ENCODE results near the gene SLC25A38. TPM values are rescaled to one million over a fixed set of nuclear protein-coding genes. Genes with fewer than 3 reads are reported as not detected.
"Not testable (repeated sequence)": the region's sequence is repeated elsewhere in the genome, so short reads cannot be mapped to it uniquely, and the experiment has no call there.

The SLC25A38 gene
- total and polyA plus RNA-seq, 3 donors from 2014 or later: 41.8 to 52.9 (median 46.1) TPM

GRCh38 chr3:39358333-39358732 lies 24.8 kb upstream of the SLC25A38 start:
- no peak for TF ChIP-seq CTCF (IDR thresholded peaks at IDR 0.05)
- TF ChIP-seq POLR2A (IDR thresholded peaks at IDR 0.05): no peak
- intact Hi-C loops (cut with DNase I; ENCODE audit: low total_unique reads): no loop called here
- Histone ChIP-seq H3K27ac (no peak overlapping the region), H3K27me3 (no peaks in the 10 kb centered on the region), H3K9me3 (no peaks in the 10 kb centered on the region), H3K36me3 (ENCODE audit: low read depth, missing control alignments) (no peaks in the 10 kb centered on the region), H3K4me3 (no peak overlapping the region), H3K4me1 (no peaks in the 10 kb centered on the region)
- 86 to 89% methylated on average over 3 of the region's 3 CpGs for WGBS, 2 donors
- DNase-seq: no peak

GRCh38 chr3:39361252-39361927 lies 21.8 kb upstream of the SLC25A38 start:
- Histone ChIP-seq H3K9me3 (no peaks in the 10 kb centered on the region), H3K4me1 (no peaks in the 10 kb centered on the region), H3K4me3 (no peak overlapping the region), H3K36me3 (ENCODE audit: low read depth, missing control alignments) (no peaks in the 10 kb centered on the region), H3K27ac (no peak overlapping the region), H3K27me3 (no peaks in the 10 kb centered on the region)
- DNase-seq: no peak
- 74 to 89% methylated on average over 6 to 8 of the region's 8 CpGs for WGBS, 2 donors
- TF ChIP-seq POLR2A (IDR thresholded peaks at IDR 0.05) (no peak), CTCF (IDR thresholded peaks at IDR 0.05) (no peak)
- intact Hi-C loops (cut with DNase I; ENCODE audit: low total_unique reads): no loop called here

- H3K27ac ChIP-seq: no peak overlapping the region
- no peaks in the 10 kb centered on the region for H3K4me1 ChIP-seq
- H3K27me3 ChIP-seq: no peaks in the 10 kb centered on the region
- 29 to 42% methylated on average over 1 to 3 of the region's 3 CpGs for WGBS, 2 donors
- H3K9me3 ChIP-seq: no peaks in the 10 kb centered on the region
- no peak overlapping the region for H3K4me3 ChIP-seq
- H3K36me3 ChIP-seq (ENCODE audit: low read depth, missing control alignments): no peaks in the 10 kb centered on the region
- no peak for DNase-seq
- TF ChIP-seq CTCF (IDR thresholded peaks at IDR 0.05) (no peak), POLR2A (IDR thresholded peaks at IDR 0.05) (no peak)
- intact Hi-C loops (cut with DNase I; ENCODE audit: low total_unique reads): no loop called here
Observed at GRCh38 chr3:39362192-39362591, 21.0 kb upstream of the SLC25A38 start.

GRCh38 chr3:39362812-39363211 lies 20.4 kb upstream of the SLC25A38 start:
- Histone ChIP-seq H3K9me3 (no peaks in the 10 kb centered on the region), H3K4me1 (no peaks in the 10 kb centered on the region), H3K4me3 (no peak overlapping the region), H3K27ac (no peak overlapping the region), H3K27me3 (no peaks in the 10 kb centered on the region), H3K36me3 (ENCODE audit: low read depth, missing control alignments) (no peaks in the 10 kb centered on the region)
- intact Hi-C loops (cut with DNase I; ENCODE audit: low total_unique reads): no loop called here
- TF ChIP-seq CTCF (IDR thresholded peaks at IDR 0.05) (no peak), POLR2A (IDR thresholded peaks at IDR 0.05) (no peak)
- DNase-seq: no peak
- WGBS, 2 donors: 97 to 100% methylated on average over 2 of the region's 2 CpGs

GRCh38 chr3:39370450-39370849 lies 12.7 kb upstream of the SLC25A38 start:
- intact Hi-C loops (cut with DNase I; ENCODE audit: low total_unique reads); H3K27ac ChIP-seq; H3K4me3 ChIP-seq; H3K4me1 ChIP-seq; H3K36me3 ChIP-seq (ENCODE audit: low read depth, missing control alignments); H3K27me3 ChIP-seq; DNase-seq; H3K9me3 ChIP-seq: not testable (repeated sequence)
- WGBS, 2 donors: 90 to 95% methylated on average over 4 of the region's 4 CpGs
